ENCODE data around the gene OSBPL10.

DNA sequence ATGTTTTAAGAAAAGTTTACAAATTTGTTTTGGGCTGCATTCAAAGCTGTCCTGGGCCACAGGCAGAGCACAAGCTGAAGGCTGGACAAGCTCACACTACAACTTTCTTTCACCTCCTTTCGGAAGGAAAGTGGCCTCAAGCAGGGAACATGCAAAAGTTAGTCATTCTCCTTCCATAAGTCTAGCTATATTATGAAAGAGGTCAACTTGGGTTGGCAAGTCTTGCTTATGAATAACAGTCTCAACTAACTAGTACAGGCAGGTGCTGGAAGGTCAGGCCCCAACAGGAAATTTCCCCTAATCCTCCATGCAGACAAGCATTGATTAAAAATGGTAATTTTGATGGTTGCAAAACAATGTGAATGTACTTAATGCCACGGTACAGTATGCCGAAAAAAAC, 69.4 kb downstream of the OSBPL10 start:
- TF ChIP-seq, protein P1, sequence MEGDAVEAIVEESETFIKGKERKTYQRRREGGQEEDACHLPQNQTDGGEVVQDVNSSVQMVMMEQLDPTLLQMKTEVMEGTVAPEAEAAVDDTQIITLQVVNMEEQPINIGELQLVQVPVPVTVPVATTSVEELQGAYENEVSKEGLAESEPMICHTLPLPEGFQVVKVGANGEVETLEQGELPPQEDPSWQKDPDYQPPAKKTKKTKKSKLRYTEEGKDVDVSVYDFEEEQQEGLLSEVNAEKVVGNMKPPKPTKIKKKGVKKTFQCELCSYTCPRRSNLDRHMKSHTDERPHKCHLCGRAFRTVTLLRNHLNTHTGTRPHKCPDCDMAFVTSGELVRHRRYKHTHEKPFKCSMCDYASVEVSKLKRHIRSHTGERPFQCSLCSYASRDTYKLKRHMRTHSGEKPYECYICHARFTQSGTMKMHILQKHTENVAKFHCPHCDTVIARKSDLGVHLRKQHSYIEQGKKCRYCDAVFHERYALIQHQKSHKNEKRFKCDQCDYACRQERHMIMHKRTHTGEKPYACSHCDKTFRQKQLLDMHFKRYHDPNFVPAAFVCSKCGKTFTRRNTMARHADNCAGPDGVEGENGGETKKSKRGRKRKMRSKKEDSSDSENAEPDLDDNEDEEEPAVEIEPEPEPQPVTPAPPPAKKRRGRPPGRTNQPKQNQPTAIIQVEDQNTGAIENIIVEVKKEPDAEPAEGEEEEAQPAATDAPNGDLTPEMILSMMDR (conservative IDR thresholded peaks at IDR 0.05 in 1 of 2, IDR thresholded peaks at IDR 0.05 in 1 of 2; ENCODE audit: low read depth in 1 of 2, low read length in 2 of 2), result no peak
- no peak for TF ChIP-seq EZH2 (IDR thresholded peaks at IDR 0.05; ENCODE audit: low read length, missing control alignments)

Measured in fibroblast of lung (primary cell).